Fibroblast of lung (primary cell): ENCODE measurements around the gene LBHD1. TPM values are rescaled to one million over a fixed set of nuclear protein-coding genes. Genes with fewer than 3 reads are reported as not detected.

ENCODE experiments used
- DNase-seq, 2 donors: peaks; one replicate each; pipeline versions ENCODE4 v3.0.0 to v3.0.0-alpha.2; 2010; ENCODE audit warnings: low read depth in 2 of 2
- H2AFZ ChIP-seq: 2 replicates; pipeline ENCODE4 v1.5.1; 2012; ENCODE audit warnings: low read length, control low read depth, inconsistent platforms
- H3K27ac ChIP-seq: 2 replicates; pipeline ENCODE4 v1.5.1; 2011; ENCODE audit warnings: low read length, control low read depth; ENCODE audit not compliant: insufficient read depth
- H3K27me3 ChIP-seq: 2 replicates; pipeline ENCODE4 v1.5.1; 2011; ENCODE audit warnings: mild to moderate bottlenecking, low read length; ENCODE audit not compliant: control insufficient read depth, insufficient read depth
- H3K36me3 ChIP-seq: 2 replicates; pipeline ENCODE4 v1.5.1; 2011; ENCODE audit warnings: low read length; ENCODE audit not compliant: control insufficient read depth, insufficient read depth
- H3K4me1 ChIP-seq: 2 replicates; pipeline ENCODE4 v1.5.1; 2011; ENCODE audit warnings: low read length; ENCODE audit not compliant: control insufficient read depth, insufficient read depth; ENCODE audit errors: extremely low read depth
- H3K4me2 ChIP-seq: 2 replicates; pipeline ENCODE4 v1.5.1; 2011; ENCODE audit warnings: low read length, control low read depth; ENCODE audit not compliant: insufficient read depth; ENCODE audit errors: extremely low read depth
- H3K4me3 ChIP-seq, 4 experiments: fragments of 200-600 bp in 1 of 4; sonication (generic) in 1 of 4; replicated peaks in 1 of 4; 2 replicates each; pipeline ENCODE4 v1.5.1; 2011 to 2016; ENCODE audit warnings: low read length in 4 of 4, low read depth in 3 of 4, mild to moderate bottlenecking in 3 of 4, control low read depth in 2 of 4, inconsistent platforms in 1 of 4, mixed read lengths in 1 of 4; ENCODE audit not compliant: insufficient read depth in 1 of 4; ENCODE audit errors: control extremely low read depth in 1 of 4
- H3K79me2 ChIP-seq: 2 replicates; pipeline ENCODE4 v1.5.1; 2012; ENCODE audit warnings: mild to moderate bottlenecking, low read length, inconsistent platforms; ENCODE audit not compliant: control insufficient read depth, insufficient read depth
- H3K9ac ChIP-seq: 2 replicates; pipeline ENCODE4 v1.5.1; 2011; ENCODE audit warnings: mild to moderate bottlenecking, low read length, control low read depth; ENCODE audit not compliant: insufficient read depth
- H3K9me3 ChIP-seq: 2 replicates; pipeline ENCODE4 v1.5.1; 2012; ENCODE audit warnings: low read depth, low read length; ENCODE audit not compliant: control insufficient read depth, insufficient read depth
- H4K20me1 ChIP-seq: 2 replicates; pipeline ENCODE4 v1.5.1; 2011; ENCODE audit warnings: low read length; ENCODE audit not compliant: control insufficient read depth, insufficient read depth; ENCODE audit errors: extremely low read depth
- CTCF ChIP-seq, 2 donors: IDR thresholded peaks in 1 of 2; conservative IDR thresholded peaks in 1 of 2; 1 replicate in 1 of 2; 2 replicates in 1 of 2; pipeline ENCODE4 v1.5.1; 2011 to 2012; ENCODE audit warnings: low read length in 2 of 2, control low read depth in 1 of 2, inconsistent platforms in 1 of 2, low read depth in 1 of 2, mild to moderate bottlenecking in 1 of 2
- EZH2 ChIP-seq: IDR thresholded peaks from 2 replicates; pipeline ENCODE4 v1.5.1; 2012; ENCODE audit warnings: low read length, control low read depth, mild to moderate bottlenecking; ENCODE audit errors: missing control alignments
- polyA plus RNA-seq, 2 donors: library from polyadenylated mRNA; depleted of rRNA in 1 of 2; stranded (reverse) in 1 of 2; unstranded in 1 of 2; fragments of >200 nt; gene quantifications; 2 replicates each; pipeline ENCODE4 v1.2.1, GENCODE V29; 2011 to 2012; ENCODE audit warnings: missing spikeins in 1 of 2
- total RNA-seq: library from RNA; depleted of rRNA; stranded (reverse); fragments of >200 nt; gene quantifications from 2 replicates; pipeline ENCODE4 v1.2.1, GENCODE V29; 2014

The LBHD1 gene
- total and polyA plus RNA-seq, 2 donors (not counting 1 experiment from before 2014, with no cell fraction given) = 3.4 to 4.5 TPM

- no peaks in the 10 kb centered on the region for H3K27me3 ChIP-seq
- TF ChIP-seq EZH2 (no peak), CTCF (conservative IDR thresholded peaks at IDR 0.05 in 1 of 2, IDR thresholded peaks at IDR 0.05 in 1 of 2; ENCODE audit: low read depth in 1 of 2, low read length in 2 of 2) (no peak)
- H2AFZ ChIP-seq = no peak overlapping the region
- no peak overlapping the region for H3K4me2 ChIP-seq
- H3K4me1 ChIP-seq = peaks cover 3% of the 10 kb centered on the region
- H4K20me1 ChIP-seq = no peaks in the 10 kb centered on the region
- no peak overlapping the region for H3K27ac ChIP-seq
- no peak overlapping the region for H3K4me3 ChIP-seq
- H3K9me3 ChIP-seq = no peaks in the 10 kb centered on the region
- no peak for DNase-seq
- H3K9ac ChIP-seq = no peak overlapping the region
- H3K79me2 ChIP-seq = peaks cover 43% of the 10 kb centered on the region
- H3K36me3 ChIP-seq = peaks cover 36% of the 10 kb centered on the region
These were observed 44.1 kb upstream of the LBHD1 start for GRCh38 chr11:62716206-62716605.

- TF ChIP-seq CTCF (conservative IDR thresholded peaks at IDR 0.05 in 1 of 2, IDR thresholded peaks at IDR 0.05 in 1 of 2; ENCODE audit: low read depth in 1 of 2, low read length in 2 of 2) = no peak
- no peak for TF ChIP-seq EZH2
- DNase-seq = no peak
- H3K4me2 ChIP-seq = no peak overlapping the region
- H3K79me2 ChIP-seq = peaks cover 38% of the 10 kb centered on the region
- H3K9ac ChIP-seq = no peak overlapping the region
- no peaks in the 10 kb centered on the region for H3K9me3 ChIP-seq
- no peaks in the 10 kb centered on the region for H3K27me3 ChIP-seq
- no peak overlapping the region for H3K4me3 ChIP-seq
- H3K4me1 ChIP-seq = peaks cover 3% of the 10 kb centered on the region
- no peak overlapping the region for H3K27ac ChIP-seq
- H3K36me3 ChIP-seq = peaks cover 36% of the 10 kb centered on the region
- no peak overlapping the region for H2AFZ ChIP-seq
- H4K20me1 ChIP-seq = no peaks in the 10 kb centered on the region
These were observed 43.4 kb upstream of the LBHD1 start for GRCh38 chr11:62715150-62716130.

- Histone ChIP-seq H3K79me2 (peaks cover 26% of the 10 kb centered on the region), H3K9ac (no peak overlapping the region), H3K27me3 (no peaks in the 10 kb centered on the region), H3K4me2 (no peak overlapping the region), H3K36me3 (peaks cover 26% of the 10 kb centered on the region), H3K4me3 (no peak overlapping the region), H3K9me3 (no peaks in the 10 kb centered on the region), H4K20me1 (no peaks in the 10 kb centered on the region), H2AFZ (no peak overlapping the region), H3K4me1 (peaks cover 12% of the 10 kb centered on the region), H3K27ac (no peak overlapping the region)
- DNase-seq = no peak
- TF ChIP-seq CTCF (conservative IDR thresholded peaks at IDR 0.05 in 1 of 2, IDR thresholded peaks at IDR 0.05 in 1 of 2; ENCODE audit: low read depth in 1 of 2, low read length in 2 of 2) (no peak), EZH2 (no peak)
These were observed 41.3 kb upstream of the LBHD1 start for GRCh38 chr11:62713343-62713742.
